GM12891 (cell line): ENCODE data around the gene GSTT4.

Experiments used
- POLR2A ChIP-seq: IDR thresholded peaks from 2 replicates; pipeline ENCODE4 v1.6.1; 2011; ENCODE audit warnings: low read depth, low read length, control low read depth
- POLR2AphosphoS5 ChIP-seq: IDR thresholded peaks from 2 replicates; pipeline ENCODE4 v1.6.1; 2011; ENCODE audit warnings: low read depth, low read length, control low read depth
- TAF1 ChIP-seq: IDR thresholded peaks from 2 replicates; pipeline ENCODE4 v1.6.1; 2011; ENCODE audit warnings: low read depth, low read length, control low read depth

GRCh38 chr22:24026056-24026455 lies 20.8 kb upstream of the GSTT4 start:
- TF ChIP-seq TAF1 (no peak), POLR2AphosphoS5 (no peak), POLR2A (no peak)
